Adrenal gland (tissue), 12 donors: ENCODE measurements around the gene SMAD9. TPM values are rescaled to one million over a fixed set of nuclear protein-coding genes. Genes with fewer than 3 reads are reported as not detected.

Experiments used
- DNase-seq, 7 donors: peaks; one replicate each; pipeline ENCODE4 v3.0.0-alpha.2; 2019 to 2020
- H3K27ac ChIP-seq, 5 donors: fragments of 200-600 bp; sonication (generic) in 4 of 5; 1 replicate in 3 of 5; 2 replicates in 2 of 5; pipeline versions ENCODE4 v1.5.1 to v1.8.0; 2016 to 2020; ENCODE audit warnings: mild to moderate bottlenecking in 1 of 5
- H3K27me3 ChIP-seq: fragments of 200-600 bp; 2 replicates; pipeline ENCODE4 v1.8.0; 2021
- H3K36me3 ChIP-seq, 2 donors: fragments of 200-600 bp; replicated peaks in 1 of 2; 1 replicate in 1 of 2; 2 replicates in 1 of 2; pipeline versions ENCODE4 v1.5.1 to v1.8.0; 2018 to 2022
- H3K4me1 ChIP-seq, 2 donors: fragments of 200-600 bp; replicated peaks in 1 of 2; 1 replicate in 1 of 2; 2 replicates in 1 of 2; pipeline versions ENCODE4 v1.5.1 to v1.8.0; 2018 to 2021
- H3K4me3 ChIP-seq, 4 donors: fragments of 200-600 bp; sonication (generic) in 3 of 4; one replicate each; pipeline ENCODE4 v1.5.1; 2016 to 2018
- H3K9me3 ChIP-seq, 3 donors: fragments of 200-600 bp; sonication (generic) in 1 of 3; replicated peaks in 1 of 3; 1 replicate in 2 of 3; 2 replicates in 1 of 3; pipeline versions ENCODE4 v1.5.1 to v1.8.0; 2016 to 2021
- POLR2A ChIP-seq, 2 donors: fragments of 450-650 bp; IDR thresholded peaks; one replicate each; pipeline ENCODE4 v1.6.1; 2017; ENCODE audit warnings: antibody characterized with exemption in 2 of 2, mild to moderate bottlenecking in 2 of 2, moderate library complexity in 1 of 2
- WGBS, 4 donors: extraction: QIAGEN DNeasy Blood & Tissue Kit in 2 of 4; methylation state at CpG; one replicate each; pipeline versions ENCODE4 v1.1.5 to v1.1.7; 2013 to 2017; 5-methylcytosine and 5-hydroxymethylcytosine counted together
- intact Hi-C, 2 donors: fragments of 100-400 bp; cut with DNase I; formaldehyde crosslinking; loops; one replicate each; pipeline versions ENCODE4 v1.14.1 to v1.15.0; 2022 to 2023
- polyA plus RNA-seq, 3 donors: library from polyadenylated mRNA; stranded (reverse); fragments of 200-250 nt in 2 of 3; fragments of 350-450 nt in 1 of 3; fragmentation: Illumina TruSeq in 1 of 3; extraction: RNeasy Lipid Tissue Mini Kit (QIAGEN cat#74804) in 1 of 3; gene quantifications; one replicate each; pipeline ENCODE4 v1.2.3, GENCODE V29; 2013 to 2014
- total RNA-seq, 9 donors: library from RNA; depleted of rRNA in 4 of 9; stranded (reverse); fragments of >200 nt in 4 of 9; fragments of 120-200 nt in 1 of 9; fragmentation: NEBNext Ultra II Directional in 1 of 9; extraction: Animal tissue kit (Norgen Biotek cat#: 25700) in 1 of 9; gene quantifications; one replicate each; pipeline versions ENCODE4 v1.1.0 to v1.2.4, GENCODE V29; 2013 to 2023
- TF ChIP-seq, protein P1 (sequence below), 6 experiments: fragments of 450-650 bp in 4 of 6; fragments of 200-600 bp in 2 of 6; sonication (generic) in 1 of 6; IDR thresholded peaks; 1 replicate in 5 of 6; 2 replicates in 1 of 6; pipeline versions ENCODE4 v1.5.1 to v1.8.0; 2016 to 2021; ENCODE audit warnings: antibody characterized with exemption in 6 of 6, mild to moderate bottlenecking in 2 of 6, moderate library complexity in 1 of 6
- donor health status: healthy with polysubstance abuse.
- donor health status: Bipolar disorder and iron deficiency.
- donor health status: DM: yes; HTN: yes; CAD: no.
- donor health status: DM: no; HTN: no; CAD: no.
- donor health status: DM: no; HTN: no; CAD: no.
- donor health status: DM: yes; HTN: yes; CAD: no.

Gene SMAD9
- total and polyA plus RNA-seq, 12 donors, result 0.88 to 4.5 (median 3.1) TPM

DNA sequence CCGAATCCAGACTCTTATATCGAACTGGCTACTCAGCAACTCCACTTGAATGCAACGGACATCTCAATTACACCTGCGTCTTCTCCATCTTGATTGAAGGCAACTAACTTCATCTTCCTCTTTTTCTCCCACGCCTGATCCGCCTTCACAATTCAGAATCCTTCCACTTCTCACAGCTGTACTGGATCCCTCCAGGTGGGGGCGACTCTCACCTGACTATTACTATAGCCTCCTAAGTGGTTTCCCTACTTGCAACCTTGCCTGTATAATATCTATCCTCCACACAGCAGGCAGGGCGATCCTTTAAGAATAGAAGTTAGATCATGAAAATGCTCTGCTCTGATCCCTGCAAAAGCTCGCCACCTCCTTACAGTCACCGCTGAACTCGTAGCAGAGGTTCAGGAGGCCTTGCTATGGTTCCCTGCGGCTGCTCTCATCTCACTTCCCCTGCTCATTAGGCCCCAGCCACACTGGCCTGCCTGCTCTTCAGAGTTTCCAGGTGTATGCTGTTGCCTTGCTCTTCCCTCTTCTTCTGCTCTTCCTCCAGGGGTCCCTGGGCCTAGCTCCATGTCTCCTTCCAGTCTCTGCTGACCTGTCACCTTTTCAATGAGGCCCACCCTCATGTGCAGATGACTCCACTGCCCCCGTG lies 69.1 kb downstream of the SMAD9 start:
- intact Hi-C loops, result loop anchor here in 1 of 2 donors (10.0 kb wide), 1 partner anchor 124 kb away; no protein-coding TSS in a partner anchor
- Histone ChIP-seq H3K27ac (no peak overlapping the region), H3K27me3 (no peaks in the 10 kb centered on the region), H3K4me3 (no peak overlapping the region), H3K4me1 (no peaks in the 10 kb centered on the region), H3K36me3 (no peaks in the 10 kb centered on the region), H3K9me3 (no peaks in the 10 kb centered on the region)
- TF ChIP-seq, protein P1, sequence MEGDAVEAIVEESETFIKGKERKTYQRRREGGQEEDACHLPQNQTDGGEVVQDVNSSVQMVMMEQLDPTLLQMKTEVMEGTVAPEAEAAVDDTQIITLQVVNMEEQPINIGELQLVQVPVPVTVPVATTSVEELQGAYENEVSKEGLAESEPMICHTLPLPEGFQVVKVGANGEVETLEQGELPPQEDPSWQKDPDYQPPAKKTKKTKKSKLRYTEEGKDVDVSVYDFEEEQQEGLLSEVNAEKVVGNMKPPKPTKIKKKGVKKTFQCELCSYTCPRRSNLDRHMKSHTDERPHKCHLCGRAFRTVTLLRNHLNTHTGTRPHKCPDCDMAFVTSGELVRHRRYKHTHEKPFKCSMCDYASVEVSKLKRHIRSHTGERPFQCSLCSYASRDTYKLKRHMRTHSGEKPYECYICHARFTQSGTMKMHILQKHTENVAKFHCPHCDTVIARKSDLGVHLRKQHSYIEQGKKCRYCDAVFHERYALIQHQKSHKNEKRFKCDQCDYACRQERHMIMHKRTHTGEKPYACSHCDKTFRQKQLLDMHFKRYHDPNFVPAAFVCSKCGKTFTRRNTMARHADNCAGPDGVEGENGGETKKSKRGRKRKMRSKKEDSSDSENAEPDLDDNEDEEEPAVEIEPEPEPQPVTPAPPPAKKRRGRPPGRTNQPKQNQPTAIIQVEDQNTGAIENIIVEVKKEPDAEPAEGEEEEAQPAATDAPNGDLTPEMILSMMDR (IDR thresholded peaks at IDR 0.05), result no peak
- TF ChIP-seq POLR2A (IDR thresholded peaks at IDR 0.05), result no peak
- DNase-seq, result no peak
- 86 to 87% (median 87%) methylated on average over 13 of the region's 13 CpGs for WGBS, 4 donors

DNA sequence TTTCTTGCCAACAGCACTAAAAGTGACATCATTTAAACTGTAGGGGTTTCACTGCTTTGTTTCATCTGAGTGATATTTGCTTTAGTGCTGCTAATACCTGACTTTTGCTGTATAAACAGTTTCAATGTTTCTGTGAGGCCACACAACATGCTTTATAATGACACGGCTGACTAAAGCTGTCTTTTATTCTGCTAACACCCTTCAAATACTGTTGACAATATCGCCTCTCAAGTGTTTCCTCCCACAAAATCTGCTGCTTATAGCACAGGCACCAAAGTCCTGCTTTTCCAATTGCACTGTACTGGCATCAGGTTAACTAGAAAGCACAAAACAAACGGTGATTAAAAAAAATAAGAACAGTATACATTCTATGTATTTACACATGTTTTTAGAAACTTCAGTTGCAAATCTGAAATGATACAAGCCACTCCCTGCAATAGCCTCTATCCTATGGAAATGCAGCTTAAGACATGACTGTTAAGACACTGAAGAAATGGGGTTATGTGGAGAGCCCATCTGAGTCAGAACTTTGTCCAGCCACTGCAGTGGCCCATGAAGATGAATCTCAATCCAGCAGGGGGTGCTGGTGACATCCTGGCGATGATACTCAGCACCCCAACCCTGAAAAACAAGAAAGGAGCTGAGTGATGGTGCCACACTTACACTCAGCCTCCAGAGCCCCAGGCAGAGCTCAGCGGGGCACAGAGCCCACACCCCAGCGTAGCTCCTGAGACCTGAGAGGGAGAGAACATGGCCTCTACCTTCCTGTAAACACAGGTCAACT lies 71.6 kb downstream of the SMAD9 start:
- intact Hi-C loops, result no loop called here

DNA sequence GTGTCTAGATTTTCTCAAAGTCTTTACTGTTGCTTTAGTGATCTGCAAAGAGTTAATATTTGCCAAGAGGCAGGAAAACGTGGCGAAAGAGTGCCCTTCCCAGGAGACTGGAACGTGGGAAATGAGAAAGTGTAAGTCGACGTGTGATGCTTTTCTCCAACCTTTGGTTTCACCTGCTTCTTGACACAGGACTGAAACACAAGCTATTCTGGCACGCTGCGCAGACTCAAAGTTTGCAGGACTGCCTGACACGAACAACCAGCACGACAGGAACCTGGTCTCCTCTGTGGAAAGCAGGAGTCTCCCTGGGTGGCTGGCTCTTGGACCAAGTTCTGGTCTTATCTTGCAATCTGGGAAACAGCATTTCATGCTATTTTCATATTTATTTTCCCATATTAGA lies 72.4 kb downstream of the SMAD9 start:
- Histone ChIP-seq H3K4me1 (no peaks in the 10 kb centered on the region), H3K27ac (no peak overlapping the region), H3K27me3 (no peaks in the 10 kb centered on the region), H3K9me3 (no peaks in the 10 kb centered on the region), H3K4me3 (no peak overlapping the region), H3K36me3 (no peaks in the 10 kb centered on the region)
- WGBS, 4 donors, result 59 to 71% (median 63%) methylated on average over 9 of the region's 9 CpGs
- intact Hi-C loops, result no loop called here
- TF ChIP-seq POLR2A (IDR thresholded peaks at IDR 0.05), result no peak
- TF ChIP-seq, protein P1 (IDR thresholded peaks at IDR 0.05), result no peak
- DNase-seq, result no peak

More for the DNA sequence above, 71.6 kb downstream of the SMAD9 start:
- Histone ChIP-seq H3K36me3 (no peaks in the 10 kb centered on the region), H3K4me3 (no peak overlapping the region), H3K27ac (no peak overlapping the region), H3K9me3 (no peaks in the 10 kb centered on the region), H3K4me1 (no peaks in the 10 kb centered on the region), H3K27me3 (no peaks in the 10 kb centered on the region)
- TF ChIP-seq, protein P1 (IDR thresholded peaks at IDR 0.05), result no peak
- no peak for TF ChIP-seq POLR2A (IDR thresholded peaks at IDR 0.05)
- WGBS, 4 donors, result 77 to 84% (median 82%) methylated on average over 6 of the region's 6 CpGs
- no peak for DNase-seq

DNA sequence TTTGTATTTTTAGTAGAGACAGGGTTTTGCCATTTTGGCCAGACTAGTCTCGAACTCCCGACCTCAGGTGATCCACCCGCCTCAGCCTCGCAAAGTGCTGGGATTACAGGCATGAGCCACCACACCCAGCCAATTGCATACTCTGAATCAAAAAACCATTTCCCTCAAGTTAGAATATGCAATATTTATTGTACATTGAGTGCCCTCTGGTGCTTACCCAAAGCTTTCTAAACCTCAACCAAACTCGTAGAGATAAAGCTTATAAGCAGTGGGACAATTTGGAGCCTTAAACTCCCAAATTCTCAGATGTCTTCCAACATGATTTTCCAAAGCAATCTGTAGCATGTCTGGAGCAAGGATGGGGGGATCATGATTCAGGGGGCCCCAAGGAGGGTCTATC lies 78.6 kb downstream of the SMAD9 start:
- no peak for TF ChIP-seq POLR2A (IDR thresholded peaks at IDR 0.05)
- TF ChIP-seq, protein P1 (IDR thresholded peaks at IDR 0.05), result no peak
- 83 to 89% (median 88%) methylated on average over 5 of the region's 5 CpGs for WGBS, 4 donors

More for the DNA sequence above, 78.6 kb downstream of the SMAD9 start:
- no peak for DNase-seq
- H3K36me3 ChIP-seq, result no peaks in the 10 kb centered on the region
- no peaks in the 10 kb centered on the region for H3K9me3 ChIP-seq
- no peaks in the 10 kb centered on the region for H3K4me1 ChIP-seq
- no peak overlapping the region for H3K4me3 ChIP-seq
- no peaks in the 10 kb centered on the region for H3K27me3 ChIP-seq
- intact Hi-C loops, result no loop called here
- no peak overlapping the region for H3K27ac ChIP-seq
